Fibroblast of skin of left biceps (primary cell): ENCODE data around the gene SPACA5B.
"Not testable (repeated sequence)": the region's sequence is repeated elsewhere in the genome, so short reads cannot be mapped to it uniquely, and the experiment has no call there.

ENCODE experiments used
- DNase-seq, 2 experiments: peaks; one replicate each; pipeline ENCODE4 v3.0.0-alpha.2; 2013; ENCODE audit warnings: low read depth in 2 of 2

SPACA5B gene

DNA sequence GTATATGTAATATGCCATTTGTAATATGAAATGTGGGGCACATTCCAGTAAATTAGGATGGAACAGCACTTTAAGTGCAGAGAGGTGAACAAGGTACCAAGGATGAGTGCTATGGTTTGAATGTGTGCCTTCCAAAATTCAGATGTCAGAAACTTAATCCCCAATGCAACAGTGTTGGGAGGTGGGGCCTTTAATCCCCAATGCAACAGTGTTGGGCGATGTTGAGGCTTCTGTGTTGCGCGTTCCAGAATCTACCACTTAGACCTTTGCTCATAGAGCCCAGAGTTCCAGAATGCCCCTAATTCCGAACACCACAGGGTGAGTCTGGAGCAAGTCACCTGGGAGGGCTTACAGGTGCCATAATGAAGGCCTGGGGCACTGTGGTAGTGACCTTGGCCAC lies at the start of gene SPACA5B:
Gene SPACA5B, plus strand, starts transcription at position 301 of the 400 bp plus-strand sequence. Its CDS starts 62 bp downstream, at position 363.
- not testable (repeated sequence) for DNase-seq

DNA sequence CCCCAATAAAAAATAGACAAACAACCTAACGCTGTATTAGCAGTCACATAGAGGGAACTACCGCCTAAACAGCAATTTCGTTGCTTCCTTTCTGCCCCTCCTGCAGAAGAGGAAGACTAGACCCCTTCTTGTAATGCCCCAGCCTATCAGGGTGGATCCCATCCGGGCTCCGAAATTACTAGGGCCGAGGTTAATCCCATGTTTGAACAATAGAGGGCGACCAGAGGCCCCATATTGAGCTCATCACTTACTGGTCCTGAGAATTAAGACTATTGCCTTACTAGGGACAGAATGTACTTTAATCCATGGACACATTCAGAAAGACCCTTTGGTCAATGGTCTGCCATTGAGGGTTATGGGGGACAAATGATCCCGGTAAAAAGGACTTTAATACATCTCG lies 47.2 kb upstream of the SPACA5B start:
- no peak for DNase-seq

DNA sequence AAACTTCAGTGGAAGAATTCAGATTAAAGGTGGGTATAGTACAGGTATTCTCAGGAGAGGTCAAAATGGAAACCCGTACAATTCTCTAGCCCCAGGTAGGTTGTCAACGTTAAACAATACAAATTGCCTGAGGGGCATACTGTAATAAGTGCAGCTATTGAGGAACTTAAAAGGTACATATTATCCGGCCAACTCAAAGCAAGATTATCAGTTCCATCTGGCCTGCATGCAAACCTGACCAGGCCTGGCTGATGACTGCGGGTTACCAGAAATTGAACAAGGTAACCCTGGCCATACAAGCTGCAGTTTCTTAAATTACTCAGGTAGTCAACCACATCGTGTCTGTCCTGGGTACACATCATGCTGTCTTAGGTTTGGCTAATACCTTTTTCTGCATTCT lies 46.7 kb upstream of the SPACA5B start:
- DNase-seq = no peak

DNA sequence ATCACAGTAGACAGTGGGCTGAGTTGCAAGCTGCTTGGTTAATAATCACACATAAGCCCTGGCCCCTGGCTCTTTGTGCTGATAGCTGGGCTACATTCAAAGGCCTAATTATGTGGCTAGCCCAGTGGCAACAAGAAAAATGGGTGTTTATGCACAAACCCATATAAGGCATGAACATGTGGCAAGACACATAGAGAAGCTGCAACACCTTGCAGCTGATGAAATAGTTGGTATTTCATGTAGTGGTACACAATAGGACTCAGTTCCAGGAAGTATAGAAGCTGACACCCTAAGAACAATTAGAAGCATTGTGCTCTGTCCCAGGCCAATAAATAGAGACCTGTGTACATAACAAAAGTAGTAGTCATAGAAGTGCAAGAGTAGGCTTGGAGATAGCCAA lies 44.3 kb upstream of the SPACA5B start:
- no peak for DNase-seq

DNA sequence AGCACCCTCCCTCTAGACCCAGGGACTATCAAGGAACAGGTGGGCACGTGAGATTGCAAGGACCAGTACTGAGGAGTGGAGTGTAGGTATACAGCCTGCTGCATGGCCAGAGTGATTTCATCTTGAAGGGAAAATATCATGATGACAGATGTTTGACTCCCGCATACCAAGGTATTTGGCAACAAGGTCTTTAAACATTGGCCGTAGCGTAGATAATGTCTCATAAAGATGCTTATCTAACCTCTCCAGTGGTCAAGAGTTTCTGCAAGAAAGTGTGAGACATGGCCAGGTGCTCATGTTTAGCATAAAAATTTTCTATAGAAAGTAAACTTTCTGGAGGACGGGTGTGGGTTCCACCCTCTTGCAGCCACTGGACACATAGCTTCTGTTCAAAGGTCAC lies 40.3 kb upstream of the SPACA5B start:
- DNase-seq = no peak

DNA sequence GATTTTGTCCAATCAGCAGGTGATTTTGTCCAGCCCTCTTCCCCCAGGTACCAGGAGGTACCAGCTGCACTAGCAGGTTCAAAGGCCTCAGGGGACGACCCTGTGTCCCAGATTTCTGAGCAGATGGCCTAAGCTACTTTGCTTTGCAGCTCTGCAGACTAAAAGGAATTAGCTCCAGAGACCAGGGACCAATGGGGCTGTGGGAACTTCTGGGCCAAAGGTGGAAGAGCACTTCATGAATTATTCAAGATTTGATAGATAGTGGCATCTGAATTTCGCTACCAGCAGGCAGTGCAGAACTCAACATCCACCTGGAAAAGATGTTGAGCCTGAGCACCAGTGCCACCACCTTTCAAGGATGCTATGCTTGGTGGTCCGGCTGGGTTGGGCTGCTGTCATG lies 37.9 kb upstream of the SPACA5B start:
- not testable (repeated sequence) for DNase-seq

DNA sequence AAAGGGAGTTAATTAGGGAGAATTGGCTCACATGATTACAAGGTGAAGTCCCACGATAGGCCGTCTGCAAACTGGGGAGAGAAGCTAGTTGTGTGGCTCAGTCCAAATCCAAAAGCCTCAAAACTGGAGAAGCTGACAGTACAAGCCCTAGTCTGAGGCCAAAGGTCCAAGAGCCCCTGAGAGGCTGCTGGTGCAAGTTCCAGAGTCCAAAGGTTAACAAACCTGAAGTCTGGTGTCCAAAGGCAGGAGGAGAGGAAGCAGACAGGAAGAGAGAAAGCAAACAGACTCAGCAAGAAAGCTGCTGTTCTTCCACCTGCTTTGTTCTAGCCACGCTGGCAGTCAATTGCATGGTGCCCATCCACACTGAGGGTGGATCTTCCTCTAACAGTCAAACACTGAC lies 29.0 kb upstream of the SPACA5B start:
- no peak for DNase-seq

DNA sequence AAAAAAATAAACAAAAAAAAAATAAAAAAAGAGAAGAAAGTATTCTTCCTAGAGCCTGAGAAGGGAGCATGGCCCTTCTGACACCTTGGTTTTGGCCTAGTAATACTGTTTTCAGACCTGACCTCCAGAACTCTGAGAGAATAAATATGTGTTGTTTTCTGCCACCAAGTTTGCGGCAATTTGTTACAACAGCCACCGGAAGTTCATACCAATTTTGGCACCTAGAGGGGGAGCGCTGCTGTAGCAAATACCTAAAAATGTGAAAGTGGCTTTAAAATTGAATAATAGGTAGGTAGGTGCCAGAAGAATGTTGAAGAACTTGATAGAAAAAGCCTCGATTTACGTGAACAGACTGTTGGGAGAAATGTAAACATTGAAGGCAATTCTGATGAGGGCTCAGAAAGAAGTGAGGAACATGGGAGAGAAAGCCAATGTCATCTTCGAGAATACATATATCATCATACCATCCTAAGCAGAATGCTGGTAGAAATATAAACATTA lies 27.5 kb upstream of the SPACA5B start:
- DNase-seq = no peak

DNA sequence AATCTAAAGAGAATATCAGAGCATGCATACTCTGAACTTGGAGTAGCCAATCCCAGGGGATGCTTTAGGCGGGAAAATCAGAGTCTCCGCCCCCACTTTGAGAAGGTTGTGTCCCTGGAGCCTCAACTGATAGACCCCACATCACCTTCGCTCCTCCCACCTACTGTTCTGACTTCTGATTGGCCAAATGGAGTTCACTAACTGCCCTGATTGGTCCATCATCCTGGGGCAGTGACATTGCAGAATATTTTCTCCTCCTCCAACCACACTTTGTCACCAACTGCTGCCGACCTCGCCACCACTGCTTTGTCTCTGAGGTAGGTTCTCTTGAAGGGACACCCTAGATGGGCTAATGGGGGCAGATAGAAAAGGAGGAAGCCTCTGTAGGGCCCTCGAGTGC lies 22.7 kb upstream of the SPACA5B start:
- no peak for DNase-seq

DNA sequence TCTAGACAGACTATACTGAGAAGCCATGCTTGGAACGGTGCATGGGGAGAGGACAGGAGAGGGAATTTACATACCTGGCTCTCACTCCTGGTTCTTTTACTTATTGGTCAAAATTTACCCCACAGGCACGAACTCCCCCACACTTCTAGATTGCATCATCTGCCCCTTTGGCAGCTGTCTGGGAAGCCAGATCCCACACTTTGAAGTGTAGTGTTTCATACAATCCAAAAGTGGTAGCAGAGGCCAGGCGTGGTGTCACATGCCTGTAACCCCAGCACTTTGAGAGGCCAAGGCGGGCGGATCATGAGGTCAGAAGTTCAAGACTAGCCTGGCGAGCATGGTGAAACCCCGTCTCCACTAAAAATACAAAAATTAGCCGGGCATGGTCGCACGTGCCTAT lies 5.1 kb upstream of the SPACA5B start:
- not testable (repeated sequence) for DNase-seq

DNA sequence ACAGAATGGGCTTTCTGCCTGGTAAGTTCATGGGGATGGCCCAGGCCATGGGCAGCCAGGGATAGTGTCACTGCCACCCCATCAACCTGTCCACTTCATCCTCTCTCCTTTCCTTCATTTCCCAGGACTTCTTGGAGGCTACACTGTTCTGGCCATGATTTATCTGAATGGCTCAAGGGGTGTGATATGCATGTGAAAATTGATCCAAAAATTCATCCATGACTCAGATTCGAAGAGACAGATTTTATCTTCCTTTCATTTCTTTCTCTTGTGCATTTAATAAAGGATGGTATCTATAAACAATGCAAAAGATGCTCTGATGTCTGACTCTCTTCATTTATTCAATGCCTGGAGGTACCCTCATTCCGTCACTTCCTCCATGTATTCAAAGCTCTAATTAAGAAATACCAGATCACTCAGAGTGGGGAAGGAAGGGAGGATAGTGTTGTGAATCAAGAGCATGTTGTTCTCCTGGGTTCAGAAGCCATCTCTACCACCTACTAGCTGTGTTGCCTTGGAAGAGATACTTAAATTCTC lies 1.9 kb downstream of the SPACA5B start:
- not testable (repeated sequence) for DNase-seq

DNA sequence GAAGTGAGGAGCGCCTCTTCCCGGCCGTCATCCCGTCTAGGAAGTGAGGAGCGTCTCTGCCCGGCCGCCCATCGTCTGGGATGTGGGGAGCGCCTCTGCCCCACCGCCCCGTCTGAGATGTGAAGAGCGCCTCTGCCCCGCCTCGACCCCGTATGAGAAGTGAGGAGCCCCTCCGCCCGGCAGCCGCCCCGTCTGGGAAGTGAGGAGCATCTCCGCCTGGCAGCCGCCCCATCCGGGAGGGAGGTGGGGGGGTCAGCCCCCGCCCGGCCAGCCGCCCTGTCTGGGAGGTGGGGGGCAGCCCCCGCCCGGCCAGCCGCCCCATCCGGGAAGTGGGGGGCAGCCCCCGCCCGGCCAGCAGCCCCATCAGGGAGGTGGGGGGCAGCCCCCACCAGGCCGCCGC lies 8.7 kb downstream of the SPACA5B start:
- DNase-seq = not testable (repeated sequence)

DNA sequence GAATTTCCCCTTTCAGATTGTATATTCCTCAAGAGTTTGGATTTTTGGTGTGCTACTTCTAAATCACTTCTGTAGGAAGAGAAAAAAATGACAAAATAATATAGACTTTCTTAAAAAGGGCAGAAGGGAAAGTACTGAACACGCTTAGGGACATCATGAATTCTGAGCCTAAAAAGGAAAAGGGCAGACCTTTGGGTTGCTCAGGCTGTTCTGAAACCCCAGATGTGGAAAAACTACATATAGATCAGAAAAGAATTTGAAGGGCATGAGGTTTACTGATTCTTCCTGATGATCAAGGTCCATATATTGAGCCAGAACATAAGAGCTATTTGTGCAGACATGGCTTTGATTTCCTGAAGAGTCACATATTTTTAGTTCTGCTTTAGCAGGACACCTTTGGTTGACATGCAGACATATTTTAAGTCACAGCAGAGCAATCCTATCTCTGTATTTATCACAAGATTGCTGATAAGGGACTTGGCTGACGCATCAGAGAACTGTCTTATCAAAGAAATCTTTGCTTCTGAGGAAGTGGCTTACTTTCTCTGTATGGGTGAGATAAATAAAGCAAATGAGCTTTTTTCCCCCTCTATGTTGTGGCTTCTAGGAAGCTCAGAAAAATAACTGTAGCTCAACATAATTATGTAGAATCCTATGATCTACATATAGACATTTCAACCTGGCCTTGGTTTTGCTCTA lies 11.5 kb downstream of the SPACA5B start:
- not testable (repeated sequence) for DNase-seq

DNA sequence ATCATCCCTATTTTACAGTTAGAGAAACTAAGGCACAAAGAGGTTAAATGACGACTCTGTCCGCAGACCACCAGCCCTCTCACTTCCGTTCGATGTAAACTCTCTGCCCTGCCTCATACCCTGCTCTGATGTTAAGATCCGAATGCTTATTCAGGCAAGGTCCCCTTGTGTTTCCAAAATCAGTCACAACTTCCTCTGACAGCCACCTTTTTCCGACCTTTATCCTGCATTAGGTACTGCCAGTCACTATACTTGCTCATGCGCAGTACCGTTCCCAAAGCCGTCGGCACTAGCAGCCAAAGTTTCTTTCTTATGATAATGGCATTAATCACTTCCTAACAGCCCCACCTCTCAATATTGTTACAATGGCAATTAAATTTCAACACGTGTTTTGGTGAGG lies 12.3 kb downstream of the SPACA5B start:
- DNase-seq = not testable (repeated sequence)

DNA sequence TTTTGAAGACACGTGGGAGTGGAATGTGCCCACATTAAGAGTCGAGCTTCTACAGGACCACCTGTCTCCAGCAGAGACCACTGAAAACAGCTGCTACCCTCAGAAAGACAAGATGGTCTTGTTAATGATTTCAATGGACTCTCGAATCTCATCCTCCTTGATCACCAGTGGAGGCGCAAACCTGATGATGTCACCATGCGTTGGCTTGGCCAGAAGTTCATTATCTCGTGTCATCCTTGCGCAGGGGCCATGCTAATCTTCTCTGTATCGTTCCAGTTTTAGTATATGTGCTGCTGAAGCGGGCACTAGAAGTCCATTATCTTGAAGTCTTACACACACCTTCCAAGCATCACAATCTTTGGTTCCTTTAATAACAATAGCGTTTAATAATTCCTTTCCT lies 23.3 kb downstream of the SPACA5B start:
- no peak for DNase-seq

DNA sequence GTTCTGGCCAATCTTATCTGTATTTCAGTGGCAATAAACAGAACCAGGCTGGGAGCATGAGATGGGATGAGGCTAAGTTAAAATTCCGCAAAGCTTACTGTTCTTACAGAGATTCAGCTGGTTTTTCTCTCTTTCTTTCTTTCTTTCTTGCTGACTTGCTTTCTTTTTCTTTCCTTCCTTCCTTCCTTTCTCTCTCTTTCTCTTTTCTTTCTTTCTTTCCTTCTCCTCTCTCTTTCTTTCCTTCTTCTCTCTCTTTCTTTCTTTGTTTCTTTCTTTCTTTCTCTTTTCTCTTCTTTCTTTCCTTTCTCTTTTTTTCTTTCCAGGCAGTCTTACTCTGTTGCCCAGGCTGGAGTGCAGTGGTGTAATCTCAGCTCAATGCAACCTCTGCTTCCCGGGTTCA lies 24.4 kb downstream of the SPACA5B start:
- DNase-seq = no peak

DNA sequence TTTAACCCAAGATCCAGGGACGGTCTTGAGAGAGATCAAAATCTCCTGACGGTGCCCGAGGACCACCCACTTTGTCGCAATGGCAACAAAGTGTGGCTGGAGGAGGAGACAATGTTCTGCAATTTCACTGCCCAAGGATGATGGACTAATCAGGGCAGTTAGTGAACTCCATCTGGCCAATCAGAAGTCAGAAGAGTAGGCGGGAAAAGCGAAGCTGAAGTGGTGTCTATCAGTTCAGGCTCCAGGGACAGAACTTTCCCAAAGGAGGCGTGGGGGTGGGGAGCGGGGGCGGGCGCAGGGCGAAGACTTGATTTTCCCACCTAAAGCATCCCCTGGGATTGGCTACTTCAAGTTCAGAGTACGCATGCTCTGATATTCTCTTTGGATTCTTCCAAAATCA lies 25.6 kb downstream of the SPACA5B start:
- no peak for DNase-seq

DNA sequence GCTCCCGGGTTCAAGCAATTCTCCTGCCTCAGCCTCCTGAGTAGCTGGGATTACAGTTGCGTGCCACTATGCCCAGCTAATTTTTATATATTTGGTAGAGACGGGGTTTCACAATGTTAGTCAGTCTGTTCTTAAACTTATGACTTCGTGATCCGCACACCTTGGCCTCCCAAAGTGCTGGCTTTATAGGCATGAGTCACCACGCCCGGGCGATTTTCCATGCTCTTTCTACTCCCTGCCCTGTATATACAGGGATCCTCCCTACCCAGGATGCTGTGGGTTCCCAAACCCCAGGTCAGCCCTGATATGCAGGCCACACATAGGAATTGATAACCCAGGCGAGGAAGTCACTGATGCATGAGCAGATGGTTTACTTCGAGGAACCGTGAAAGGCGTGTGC lies 34.8 kb downstream of the SPACA5B start:
- no peak for DNase-seq

DNA sequence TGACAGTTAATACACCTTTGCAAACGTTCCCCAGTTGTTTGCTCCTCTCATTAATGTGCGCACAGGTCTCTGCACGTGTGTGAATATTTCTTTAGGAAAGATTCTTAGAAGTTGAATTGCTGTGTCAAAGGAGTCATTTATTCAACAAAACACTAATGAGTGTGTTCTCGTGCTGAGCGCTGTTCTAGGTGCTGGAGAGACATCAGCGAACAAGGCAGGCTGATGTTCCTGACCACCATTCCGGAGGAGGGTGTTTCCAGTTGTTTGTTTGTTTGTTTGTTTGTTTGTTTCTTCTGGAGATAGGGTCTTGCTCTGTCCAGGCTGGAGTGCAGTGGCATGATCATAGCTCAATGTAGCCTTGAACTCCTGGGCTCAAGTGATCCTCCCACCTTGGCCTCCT lies 35.9 kb downstream of the SPACA5B start:
- DNase-seq = not testable (repeated sequence)

DNA sequence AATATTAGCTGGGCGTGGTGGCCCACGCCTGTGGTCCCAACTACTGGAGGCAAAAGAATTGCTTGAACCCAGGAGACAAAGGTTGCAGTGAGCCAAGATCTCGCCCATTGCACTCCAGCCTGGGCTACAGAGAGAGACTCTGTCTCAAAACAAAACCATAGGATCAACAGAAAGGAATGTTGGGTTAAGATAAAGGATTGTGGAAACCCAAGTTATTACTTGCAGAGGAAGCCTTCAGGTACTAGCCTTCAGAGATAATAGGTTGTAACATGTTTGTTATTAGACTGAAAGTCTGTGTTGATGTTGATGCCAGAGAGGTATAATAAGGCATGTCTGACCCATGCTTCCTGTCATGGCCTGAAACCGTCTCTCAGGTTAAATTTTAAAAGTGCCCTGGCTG lies 49.3 kb downstream of the SPACA5B start:
- DNase-seq = no peak

DNA sequence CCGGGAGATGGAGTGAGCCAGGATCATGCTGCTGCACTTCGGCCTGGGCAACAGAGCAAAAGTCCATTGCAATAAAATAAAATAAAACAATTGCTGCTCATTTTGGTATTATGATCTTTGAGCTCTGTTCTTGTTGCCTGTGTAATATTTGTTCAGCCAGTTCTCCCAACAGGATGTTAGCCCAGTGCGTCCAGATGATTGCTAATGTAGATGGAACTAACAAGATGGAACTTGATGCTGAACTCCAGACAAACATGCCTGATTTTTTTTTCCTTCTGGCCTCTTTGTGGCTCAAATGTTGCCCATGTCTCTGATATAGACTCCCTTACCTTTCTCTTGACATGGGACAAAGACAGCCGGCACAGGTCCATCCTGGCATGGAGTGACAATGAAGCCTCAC lies 50.4 kb downstream of the SPACA5B start:
- no peak for DNase-seq

DNA sequence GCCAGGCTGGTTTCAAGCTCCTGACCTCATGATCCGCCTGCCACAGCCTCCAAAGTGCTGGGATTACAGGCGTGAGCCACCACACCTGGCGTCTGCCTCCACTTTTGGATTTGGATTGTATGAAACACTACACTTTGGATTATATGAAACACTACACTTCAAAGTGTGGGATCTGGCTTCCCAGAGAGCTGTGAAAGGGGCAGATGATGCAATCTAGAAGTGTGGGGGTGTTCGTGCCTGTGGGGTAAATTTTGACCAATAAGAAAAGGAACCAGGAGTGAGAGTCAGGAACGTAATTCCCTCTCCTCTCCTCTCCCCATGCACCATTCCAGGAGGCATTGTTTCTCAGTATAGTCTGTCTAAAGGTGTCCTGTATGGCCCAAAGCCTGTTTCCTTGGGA lies 51.5 kb downstream of the SPACA5B start:
- DNase-seq = not testable (repeated sequence)
